GM20431 (cell line): Measurements from ENCODE around the gene CDH20.

ENCODE experiments used
- in situ Hi-C: fragments of 300-500 bp; cut with MseI, MboI; formaldehyde crosslinking; loops from one replicate; pipeline ENCODE4 v1.15.0; 2020; ENCODE audit warnings: low sequenced_read_pairs; ENCODE audit not compliant: unreplicated experiment

The CDH20 gene

DNA sequence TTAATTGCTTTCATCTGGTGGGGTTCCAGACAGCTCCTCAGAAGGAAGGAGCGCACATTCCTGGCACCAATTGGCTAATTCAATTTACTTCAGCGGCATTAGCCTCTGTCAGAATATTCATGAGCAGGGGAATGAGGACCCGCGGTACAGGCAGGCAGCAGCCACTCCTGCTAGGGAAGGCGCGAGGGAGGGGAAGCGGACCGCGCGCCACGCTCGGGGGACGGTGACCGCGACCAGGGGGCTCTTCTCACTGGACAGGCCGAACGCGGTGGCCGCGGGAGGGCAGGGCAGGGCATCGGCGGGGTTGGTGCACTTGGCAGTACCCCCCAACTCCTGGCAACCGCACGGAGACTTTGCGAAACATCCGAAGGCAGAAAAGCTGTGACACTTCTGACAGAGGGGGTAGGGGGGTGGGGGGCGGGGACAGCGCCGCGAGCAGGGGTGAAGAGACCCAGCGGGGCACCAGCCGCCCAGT, at the start of gene CDH20:
Gene CDH20, plus strand, starts transcription at position 160 of the 475 bp plus-strand sequence.
- in situ Hi-C loops = no loop called here

DNA sequence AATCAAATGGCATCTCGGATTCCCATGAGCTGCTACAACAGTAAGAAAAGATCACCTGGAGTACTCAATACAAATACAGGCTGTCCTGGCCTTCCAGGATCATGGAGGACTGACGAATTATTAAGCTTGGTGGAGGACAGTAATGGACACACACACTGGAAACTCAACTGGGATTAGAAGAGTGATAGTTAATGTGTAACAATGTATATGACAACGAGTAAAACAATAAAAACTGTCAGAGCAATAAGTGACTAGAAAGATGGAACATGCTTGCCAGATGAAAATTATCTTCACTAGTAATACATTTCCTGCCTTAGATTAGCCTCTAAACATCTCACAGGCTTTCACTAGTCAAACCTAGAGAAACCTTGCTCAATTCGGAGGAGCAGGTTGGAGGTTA, 49.2 kb upstream of the CDH20 start:
- in situ Hi-C loops = no loop called here

DNA sequence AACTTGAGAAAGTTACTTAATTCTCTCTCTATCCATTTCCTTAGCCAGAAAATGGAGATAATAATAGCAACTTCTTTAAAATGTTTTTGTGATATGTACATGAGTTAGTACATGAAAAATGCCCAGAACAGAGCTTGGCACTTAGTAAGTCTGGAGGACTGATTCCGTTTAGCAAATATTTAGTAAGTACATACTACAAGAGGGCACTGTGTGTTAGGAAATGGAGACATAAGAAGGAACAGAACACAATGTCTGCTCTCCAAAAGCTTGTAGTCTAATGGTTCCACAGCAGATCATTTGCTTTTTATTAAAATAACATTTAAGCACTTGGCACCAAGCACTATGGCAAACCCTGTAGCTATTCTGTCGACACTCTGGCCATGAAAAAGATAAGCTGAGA, 47.5 kb upstream of the CDH20 start:
- in situ Hi-C loops = no loop called here

DNA sequence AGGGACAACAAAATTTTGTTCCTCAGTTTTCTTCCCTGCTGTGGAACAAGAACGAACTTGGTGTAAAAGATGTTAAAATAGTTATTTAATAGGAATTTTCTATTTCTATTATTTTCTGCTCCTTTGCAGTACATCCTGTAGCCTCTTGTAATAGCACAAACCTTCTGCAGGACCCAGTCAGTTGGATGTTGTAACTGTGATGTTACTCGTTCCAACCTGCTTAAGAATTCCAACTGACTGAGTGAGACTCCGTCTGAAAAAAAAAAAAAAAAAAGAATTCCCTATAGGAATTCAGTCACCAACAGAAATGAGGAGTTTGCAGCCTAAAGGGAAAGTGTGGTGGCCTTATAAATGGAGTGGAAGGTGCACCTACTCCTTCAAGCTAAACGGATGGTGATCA, 46.4 kb upstream of the CDH20 start:
- in situ Hi-C loops = no loop called here

DNA sequence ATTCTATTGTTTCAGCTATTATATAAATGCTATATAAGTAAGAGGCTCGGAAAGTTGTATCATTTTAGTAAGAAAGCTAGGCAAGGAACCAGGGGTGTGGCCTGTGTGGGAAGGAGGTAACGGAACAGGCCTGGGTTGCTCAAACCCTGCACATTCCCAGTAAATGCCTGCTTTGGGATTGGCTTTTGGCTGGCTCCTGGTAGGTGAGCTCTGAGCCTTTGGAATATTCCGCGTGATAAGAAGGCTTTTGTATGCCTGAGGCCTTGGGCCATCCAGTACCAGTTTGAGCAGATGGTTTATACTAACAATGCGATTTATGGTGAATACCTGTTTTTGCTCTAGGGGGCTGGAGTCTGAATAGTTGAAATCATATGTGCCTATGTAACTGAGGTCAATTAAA, 42.6 kb upstream of the CDH20 start:
- in situ Hi-C loops = no loop called here

DNA sequence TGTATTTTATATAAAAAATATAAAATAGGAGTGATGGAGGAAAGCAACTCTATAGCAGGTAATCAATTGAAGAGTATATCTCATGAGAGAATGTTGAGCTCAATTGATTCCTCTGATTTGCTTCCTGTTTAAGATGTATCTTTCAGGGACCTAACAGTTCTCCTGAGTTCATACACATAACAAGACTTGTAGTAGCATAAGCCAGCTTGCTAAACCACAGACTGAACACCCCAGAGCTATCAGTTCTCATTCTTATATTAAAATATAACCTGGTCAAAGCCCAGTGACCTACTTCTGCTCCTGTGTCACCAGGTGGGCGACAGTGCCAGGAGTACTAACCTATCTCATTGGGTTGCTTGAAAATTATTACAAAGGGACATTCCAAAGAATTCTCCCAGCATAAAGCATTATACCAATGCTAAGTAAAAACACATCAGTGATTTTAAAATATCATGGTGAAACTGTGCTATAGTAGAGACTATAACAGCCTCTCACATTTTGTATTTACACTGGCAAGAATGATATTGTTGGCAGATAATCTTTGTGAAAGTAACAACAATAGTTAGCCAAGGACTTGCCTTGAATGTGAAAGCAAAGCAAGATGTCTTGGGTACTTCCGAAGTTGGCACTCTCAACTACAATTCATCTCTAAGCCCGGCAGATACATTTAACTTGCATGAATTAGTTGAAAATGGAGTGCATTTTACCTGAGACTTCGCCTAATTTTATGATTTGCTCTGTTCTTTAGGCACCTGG, 40.8 kb upstream of the CDH20 start:
- in situ Hi-C loops = no loop called here

- in situ Hi-C loops = no loop called here
Measured at GRCh38 chr18:61295153-61295552, 38.1 kb upstream of the CDH20 start.

GRCh38 chr18:61308004-61308403, 25.2 kb upstream of the CDH20 start:
- in situ Hi-C loops = no loop called here

- in situ Hi-C loops = no loop called here
Measured at GRCh38 chr18:61308795-61309393, 24.3 kb upstream of the CDH20 start.

DNA sequence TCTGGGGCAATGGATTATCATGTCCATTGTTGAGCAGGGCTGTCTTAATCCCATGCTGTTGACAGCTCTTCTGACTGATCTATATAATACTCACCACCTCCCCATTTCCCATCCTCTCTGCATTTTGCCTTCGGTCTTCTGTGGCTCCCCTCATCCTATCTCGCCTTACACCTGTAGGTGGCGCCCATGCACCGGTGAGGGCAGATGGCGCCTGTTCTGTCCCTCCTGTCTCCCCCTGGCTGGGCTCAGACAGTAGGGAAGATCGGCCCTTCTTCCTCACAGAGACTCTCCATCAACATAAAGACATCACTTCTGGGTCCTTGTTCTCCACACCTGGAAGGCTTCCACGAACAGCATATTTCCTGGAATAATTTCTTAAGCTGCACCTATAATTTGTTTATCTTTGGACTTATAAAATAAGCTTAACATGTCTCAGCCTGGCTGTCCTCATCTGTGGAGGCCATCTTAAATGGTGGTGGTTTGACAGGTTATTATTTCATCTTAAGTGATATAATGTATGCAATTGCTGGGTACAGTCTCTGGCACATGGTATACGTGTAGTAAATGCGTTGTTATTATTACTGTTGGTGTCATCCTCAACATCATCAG, 10.9 kb upstream of the CDH20 start:
- in situ Hi-C loops = loop anchor here (10.0 kb wide), 1 partner anchor 182 kb away; no protein-coding TSS in a partner anchor

- in situ Hi-C loops = loop anchor here (10.0 kb wide), 1 partner anchor 181 kb away; no protein-coding TSS in a partner anchor
Measured at GRCh38 chr18:61323951-61324350, 9.3 kb upstream of the CDH20 start.

DNA sequence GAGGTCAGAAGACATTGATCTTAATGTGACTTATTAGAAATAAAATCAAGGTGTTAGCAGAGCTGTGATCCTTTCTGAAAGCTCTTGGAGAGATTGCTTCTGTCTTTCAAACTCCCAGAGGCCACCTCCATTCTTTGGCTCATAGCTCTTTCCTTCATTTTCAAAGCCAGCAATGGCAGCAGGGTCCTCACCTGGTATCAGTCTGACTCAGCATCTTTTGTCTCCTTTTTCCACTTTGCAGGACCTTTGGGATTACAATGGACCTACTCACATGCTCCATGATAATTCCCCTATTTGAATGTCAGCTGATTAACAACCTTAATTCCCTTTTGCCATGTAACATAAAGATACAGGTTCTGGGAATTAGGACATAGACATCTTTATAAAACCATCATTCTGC, 6.8 kb upstream of the CDH20 start:
- in situ Hi-C loops = loop anchor here (10.0 kb wide), 1 partner anchor 178 kb away; no protein-coding TSS in a partner anchor

DNA sequence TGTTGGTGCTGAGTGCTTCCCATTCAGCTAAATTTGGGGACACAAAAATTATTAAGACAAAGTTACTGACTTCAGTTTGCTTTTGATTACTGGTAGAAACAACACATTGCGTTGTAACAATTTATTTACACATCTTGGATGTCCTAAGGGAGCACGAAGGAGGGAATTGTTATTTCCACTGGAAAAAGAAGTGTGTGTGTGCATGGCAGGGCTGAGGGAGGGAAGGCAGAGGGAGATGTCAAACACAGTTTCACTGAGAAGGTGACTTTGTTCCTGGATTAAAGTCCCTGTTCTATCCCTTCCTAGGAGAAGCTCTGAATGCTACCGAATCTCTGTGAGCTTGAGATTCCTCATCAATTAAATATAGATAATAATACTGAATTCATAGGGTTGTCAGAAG, 3.8 kb upstream of the CDH20 start:
- in situ Hi-C loops = loop anchor here (10.0 kb wide), 1 partner anchor 175 kb away; no protein-coding TSS in a partner anchor

- in situ Hi-C loops = no loop called here
Measured at GRCh38 chr18:61331051-61331450, 2.2 kb upstream of the CDH20 start.

DNA sequence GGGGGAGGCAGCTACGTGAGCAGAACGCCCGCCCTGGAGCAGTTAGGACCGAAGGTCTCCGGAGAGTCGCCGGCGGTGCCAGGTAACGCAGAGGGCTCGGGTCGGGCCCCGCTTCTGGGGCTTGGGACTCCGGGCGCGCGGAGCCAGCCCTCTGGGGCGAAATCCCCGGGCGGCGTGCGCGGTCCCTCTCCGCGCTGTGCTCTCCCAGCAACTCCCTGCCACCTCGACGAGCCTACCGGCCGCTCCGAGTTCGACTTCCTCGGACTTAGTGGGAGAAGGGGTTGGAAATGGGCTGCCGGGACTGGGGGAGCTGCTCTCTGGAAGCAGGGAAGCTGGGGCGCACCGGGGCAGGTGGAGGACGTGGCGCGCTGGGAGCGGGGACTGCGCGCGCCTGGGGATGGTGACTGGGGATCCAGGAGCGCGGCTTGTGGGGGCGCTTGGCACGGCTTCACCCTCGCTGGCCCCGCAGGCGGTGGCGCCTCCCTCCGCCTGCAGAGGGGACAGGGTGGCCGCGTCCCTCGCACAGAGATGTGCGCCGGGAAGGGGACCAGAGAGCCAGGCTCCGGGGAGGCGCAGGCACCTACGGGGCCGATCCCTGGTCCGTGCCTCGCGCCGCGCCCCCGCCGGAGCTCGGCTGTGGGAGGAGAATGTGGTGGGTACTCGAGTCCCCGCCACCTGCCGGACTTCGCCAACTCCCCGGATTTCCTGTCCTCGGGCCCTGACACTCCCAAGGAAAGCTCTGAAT, 688 bp downstream of the CDH20 start:
- in situ Hi-C loops = no loop called here

- in situ Hi-C loops = no loop called here
Measured at GRCh38 chr18:61334491-61334850, 1.2 kb downstream of the CDH20 start.

DNA sequence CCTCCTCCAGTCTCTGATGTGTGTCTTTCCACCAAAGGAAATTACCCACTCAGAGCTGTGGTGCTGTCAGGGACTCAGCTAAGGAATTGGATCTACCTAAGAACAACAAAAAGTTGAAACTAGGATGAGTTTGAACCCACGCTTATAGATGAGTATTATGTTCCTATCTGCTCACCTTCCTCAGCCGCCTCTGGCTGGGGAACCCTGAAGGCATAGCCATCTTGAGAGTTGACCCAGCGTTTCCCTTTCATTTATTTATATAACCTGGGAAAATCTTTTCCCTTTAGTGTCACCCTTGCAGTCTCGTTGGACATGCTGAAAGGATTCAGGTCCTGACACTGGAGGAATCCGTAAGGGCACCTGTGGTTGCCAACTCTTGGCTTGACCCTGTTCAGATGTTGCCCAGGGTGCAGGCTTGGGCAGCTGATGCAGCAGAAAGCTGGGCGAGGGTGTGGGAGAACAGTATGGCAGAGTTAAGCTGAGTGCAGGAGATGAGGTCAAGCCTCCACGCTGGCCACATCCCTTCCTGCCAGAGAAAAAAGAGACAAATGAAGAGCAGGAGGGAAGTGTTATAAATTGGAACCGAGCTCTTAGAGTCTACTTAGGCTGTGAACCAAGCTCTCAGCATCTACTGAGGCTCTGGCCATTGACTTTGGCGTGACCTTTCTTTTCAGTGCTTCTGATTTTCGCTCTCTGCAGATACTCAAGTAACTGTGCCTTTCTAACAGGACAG, 1.9 kb downstream of the CDH20 start:
- in situ Hi-C loops = no loop called here

GRCh38 chr18:61335684-61336555, 2.7 kb downstream of the CDH20 start:
- in situ Hi-C loops = no loop called here

DNA sequence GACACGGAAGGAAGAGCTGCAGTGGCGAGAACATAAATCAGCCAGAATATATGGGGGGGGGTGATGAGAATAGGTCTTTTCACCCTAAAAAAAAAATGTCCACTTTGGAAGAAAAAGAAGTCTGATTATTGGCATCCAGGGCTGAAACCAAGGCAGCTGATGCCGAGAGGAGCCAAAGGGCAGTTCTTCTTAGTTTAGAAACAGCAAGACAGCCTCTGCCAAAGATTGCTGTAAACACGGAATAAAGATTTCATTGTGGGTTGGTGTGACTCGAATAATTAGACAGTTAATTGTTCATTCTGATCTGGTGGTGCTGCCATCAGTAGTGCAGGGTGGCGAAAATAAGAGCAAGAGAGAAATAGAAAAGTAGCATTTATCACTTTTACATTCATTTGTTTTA, 3.5 kb downstream of the CDH20 start:
- in situ Hi-C loops = no loop called here
